22Rv1 (cell line): ENCODE results near the gene TEK.

Experiments
- CTCF ChIP-seq: fragments of 450-650 bp; IDR thresholded peaks from 2 replicates; pipeline ENCODE4 v1.5.1; 2017; ENCODE audit warnings: mild to moderate bottlenecking
- ZFX ChIP-seq: fragments of 450-650 bp; IDR thresholded peaks from 2 replicates; pipeline ENCODE4 v1.6.1; 2017; ENCODE audit warnings: antibody characterized with exemption, borderline replicate concordance

GRCh38 chr9:27194401-27195091, 85.5 kb downstream of the TEK start:
- TF ChIP-seq CTCF: no peak
- no peak for TF ChIP-seq ZFX
